Measurements from ENCODE around the gene PPA2. TPM values are rescaled to one million over a fixed set of nuclear protein-coding genes. Genes with fewer than 3 reads are reported as not detected.

PPA2 gene
- total RNA-seq, result 55.4 TPM

DNA sequence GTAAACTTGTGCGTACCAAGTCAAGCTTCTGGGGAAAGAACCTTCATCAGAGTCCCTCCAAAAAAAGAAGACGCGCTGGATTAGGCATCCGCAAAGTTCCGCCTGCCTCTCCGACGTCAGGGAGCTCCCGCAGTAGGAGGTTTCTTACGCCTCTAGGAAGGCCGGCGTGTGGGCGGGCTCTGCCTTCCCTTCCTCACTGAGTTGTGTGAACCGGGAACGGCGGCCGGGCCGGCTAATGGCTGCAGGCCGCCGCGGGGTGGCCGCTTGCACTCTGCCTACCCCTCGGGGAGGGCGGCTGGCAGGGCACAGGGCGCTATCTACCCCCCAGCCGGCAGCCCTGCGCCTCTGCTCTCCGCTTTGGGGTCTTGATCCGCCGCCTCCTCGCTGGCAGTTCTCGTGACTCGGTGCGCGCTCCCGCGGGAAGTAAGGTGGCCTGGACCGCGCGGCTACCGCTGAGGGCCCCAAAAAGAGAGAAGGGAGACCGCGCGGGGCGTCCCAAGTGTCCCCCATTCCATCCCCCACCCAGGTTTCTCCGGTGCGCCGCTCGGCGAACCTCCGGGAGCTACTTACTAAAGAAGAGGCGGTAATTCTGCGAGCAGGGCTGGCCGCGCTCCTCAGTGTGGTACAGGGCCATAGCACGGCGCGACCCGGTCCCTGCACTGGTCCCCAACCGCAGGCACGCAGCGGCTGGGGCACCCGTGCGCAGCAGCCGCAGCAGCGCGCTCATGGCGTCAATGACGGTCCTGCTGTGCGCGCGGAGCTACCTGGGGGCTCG is at the start of gene PPA2:
Gene PPA2 (minus strand): TSS at position 739 of the 775 bp plus-strand sequence. CDS start 12 bp downstream, at position 727.

Small RNA genes lying within 50 kb of the gene (small RNA-seq; reads per million reads assigned to genes)
- gene RNU6-553P (ENCODE audit: low replicate concordance), result not detected

Other genes with a start within 250 kb of the PPA2 start
- gene ARHGEF38, start 78.6 kb upstream of the PPA2 start, total RNA-seq, result under 0.01 TPM
- 38.2 TPM for gene INTS12, start 234.6 kb upstream of the PPA2 start, total RNA-seq
- 36.3 TPM for gene GSTCD, start 234.7 kb upstream of the PPA2 start, total RNA-seq